ENCODE results near the gene PHKG1.
"Not testable (repeated sequence)": the region's sequence is repeated elsewhere in the genome, so short reads cannot be mapped to it uniquely, and the experiment has no call there.

Gene PHKG1

DNA sequence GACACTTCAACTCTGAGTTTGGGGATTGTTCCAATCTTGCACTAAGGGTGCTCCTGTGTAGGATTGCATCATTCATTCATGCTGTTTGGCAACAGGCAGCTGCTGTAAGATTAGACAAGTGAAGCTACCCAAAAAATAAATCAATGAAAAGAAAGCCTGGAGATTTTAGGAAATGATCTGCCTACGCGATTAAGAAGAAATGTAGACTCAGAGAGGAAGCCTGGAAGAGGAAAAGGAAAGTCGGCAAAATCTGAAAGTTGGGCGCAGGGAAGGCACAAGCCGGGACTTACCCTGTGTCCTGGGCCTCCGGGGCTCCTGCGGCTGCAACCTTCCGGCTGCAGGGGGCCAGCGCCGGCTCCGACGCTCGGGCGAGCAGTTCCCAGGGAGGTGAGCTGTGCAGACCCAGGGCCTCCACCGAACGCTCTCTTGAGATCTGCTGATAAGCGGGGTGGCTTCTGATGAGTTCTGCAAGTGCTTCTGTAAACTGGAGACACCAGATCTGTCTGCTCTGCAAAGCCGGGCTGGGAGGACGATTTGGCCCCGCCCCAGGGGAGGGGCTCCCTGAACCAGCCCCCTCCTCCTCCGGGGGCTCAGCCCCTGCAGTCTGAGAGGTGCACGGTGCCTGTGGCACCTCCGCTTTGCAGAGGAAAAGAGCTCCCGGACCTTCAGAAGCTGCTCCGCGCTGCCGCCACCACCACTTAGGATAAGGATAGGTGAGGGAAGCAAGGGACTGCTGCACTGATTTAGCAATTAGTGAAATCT lies 58.9 kb downstream of the PHKG1 start:
- DNase-seq: peak; percentile 86

- DNase-seq: not testable (repeated sequence)
Measured at GRCh38 chr7:56032578-56032977, 60.2 kb downstream of the PHKG1 start.

GRCh38 chr7:56031556-56031955 lies 61.2 kb downstream of the PHKG1 start:
- not testable (repeated sequence) for DNase-seq

- no peak for DNase-seq
Measured at GRCh38 chr7:56030340-56030739, 62.4 kb downstream of the PHKG1 start.

Measured in retina (tissue), 1 donor.